PC-9 (cell line): ENCODE data around the gene COG4. TPM values are rescaled to one million over a fixed set of nuclear protein-coding genes. Genes with fewer than 3 reads are reported as not detected.

ENCODE experiments used
- total RNA-seq: library from RNA; stranded (reverse); gene quantifications from 2 replicates; pipeline ENCODE4 v1.2.3, GENCODE V29; 2021

Gene COG4
- total RNA-seq, 1 experiment from 2014 or later, result 61.1 TPM

Other genes starting within 250 kb of the COG4 start
- 142 and 180 TPM in 2 replicates for gene AARS1, start 234.0 kb downstream of the COG4 start, total RNA-seq
- 40.1 and 42.1 TPM in 2 replicates for gene DDX19B, start 224.4 kb downstream of the COG4 start, total RNA-seq
- 22.3 and 25.1 TPM in 2 replicates for gene DDX19A, start 176.7 kb downstream of the COG4 start, total RNA-seq
- 9.7 and 13.7 TPM in 2 replicates for gene ST3GAL2, start 84.5 kb downstream of the COG4 start, total RNA-seq
- gene FCSK, start 69.0 kb downstream of the COG4 start, total RNA-seq, result 17.0 and 19.3 TPM in 2 replicates
- gene SF3B3, start 262 bp upstream of the COG4 start, total RNA-seq, result 326 and 339 TPM in 2 replicates
- gene IL34, start 123.0 kb upstream of the COG4 start, total RNA-seq, result not detected in 2 replicates
- 27.6 and 52.0 TPM in 2 replicates for gene MTSS2, start 162.5 kb upstream of the COG4 start, total RNA-seq